ENCODE measurements around the gene TBL1X. TPM values are rescaled to one million over a fixed set of nuclear protein-coding genes. Genes with fewer than 3 reads are reported as not detected.

The TBL1X gene
- total and polyA plus RNA-seq, 2 of the 4 experiments (the other 2 are of a cell fraction) = 16.2 to 20.8 TPM

GRCh38 chrX:9591496-9591895 is 126.6 kb downstream of the TBL1X start:
- Histone ChIP-seq H3K4ac (ENCODE audit: low read depth, low read length) (no peak overlapping the region), H4K20me1 (ENCODE audit: insufficient read depth, low read length) (peaks cover 24% of the 10 kb centered on the region; the same call in 1 of the 2 replicates), H3K14ac (replicated peaks; ENCODE audit: low read depth, low read length) (no peak overlapping the region), H2AK9ac (replicated peaks; ENCODE audit: low read depth, low read length, poor library complexity) (no peak overlapping the region), H3K9ac (ENCODE audit: low read depth, low read length) (no peak overlapping the region), H3K9me3 (ENCODE audit: control insufficient read depth, insufficient read depth, low read length) (no peaks in the 10 kb centered on the region; the same call in 1 of the 2 replicates), H3K23ac (ENCODE audit: low read depth, low read length) (no peak overlapping the region), H4K5ac (ENCODE audit: low read depth, low read length) (no peak overlapping the region), H4K8ac (ENCODE audit: low read depth in 2 of 2, low read length in 2 of 2) (no peak overlapping the region), H3K79me1 (ENCODE audit: low read depth in 1 of 2, low read length in 2 of 2) (peaks cover 19 to 35% of the 10 kb centered on the region in 2 experiments), H3K27ac (ENCODE audit: insufficient read depth, low read length) (no peak overlapping the region), H2AFZ (replicated peaks; ENCODE audit: low read length, poor library complexity) (no peak overlapping the region), H3K4me2 (ENCODE audit: low read depth, low read length) (no peak overlapping the region), H3K36me3 (ENCODE audit: control insufficient read depth, insufficient read depth, low read length) (no peaks in the 10 kb centered on the region), H2AK5ac (ENCODE audit: low read depth, low read length) (no peak overlapping the region), H3K9me1 (ENCODE audit: insufficient read depth, low read length) (peaks cover 2% of the 10 kb centered on the region; the same call in 1 of the 2 replicates), H2BK20ac (ENCODE audit: low read depth, low read length) (no peak overlapping the region), H2BK15ac (ENCODE audit: low read depth, low read length) (no peak overlapping the region), H3K18ac (ENCODE audit: low read depth, low read length) (no peak overlapping the region), H3K4me3 (ENCODE audit: insufficient read depth, low read depth, low read length) (no peak overlapping the region), H3K27me3 (ENCODE audit: control insufficient read depth, insufficient read depth, low read length) (no peaks in the 10 kb centered on the region), H2BK120ac (ENCODE audit: low read depth, low read length) (no peak overlapping the region), H3K56ac (ENCODE audit: extremely low read depth, insufficient read depth, low read length) (no peak overlapping the region), H4K91ac (ENCODE audit: insufficient read depth, low read depth, low read length) (no peak overlapping the region), H3K4me1 (ENCODE audit: control insufficient read depth, insufficient read depth, low read length) (peaks cover 3% of the 10 kb centered on the region; the same call in 1 of the 2 replicates), H2BK5ac (ENCODE audit: low read depth, low read length, poor library complexity, severe bottlenecking) (no peak overlapping the region)
- dilution Hi-C loops (cut with HindIII; ENCODE audit: low sequenced_read_pairs, unreplicated experiment) (no loop called here), in situ Hi-C loops (cut with MboI; ENCODE audit: low sequenced_read_pairs) (no loop called here), intact Hi-C loops (cut with micrococcal nuclease) (no loop called here)
- no CpG with 5 or more reads among the region's 2 CpGs for WGBS, 2 experiments (ENCODE audit: extremely low coverage in 2 of 2, insufficient read length in 1 of 2)
- ChIA-PET POLR2A (ENCODE audit: unreplicated experiment) (no interaction called here), CTCF (no interaction called here)
- TF ChIP-seq RCOR1 (IDR thresholded peaks at IDR 0.05; ENCODE audit: insufficient replicate concordance, low read length) (no peak), POLR2A (IDR thresholded peaks at IDR 0.05; ENCODE audit: low read depth, low read length) (no peak), MXI1 (IDR thresholded peaks at IDR 0.05; ENCODE audit: borderline replicate concordance, low read depth, low read length) (no peak)
- BruUV-seq (replicated peaks) = no TSS peak
- ATAC-seq (ENCODE audit: low read depth) (no peak), DNase-seq (no peak)

All from IMR-90 (cell line).